Loucy (cell line): ENCODE measurements around the gene TTC24.

Experiments used
- EZH2phosphoT487 ChIP-seq: fragments of 200-600 bp; IDR thresholded peaks from 2 replicates; pipeline ENCODE4 v1.6.1; 2018; ENCODE audit warnings: antibody characterized with exemption, mild to moderate bottlenecking, moderate library complexity, borderline replicate concordance
- TF ChIP-seq, protein P1 (sequence below): fragments of 200-600 bp; sonication (generic); conservative IDR thresholded peaks from 2 replicates; pipeline ENCODE4 v1.5.1; 2014; ENCODE audit warnings: mild to moderate bottlenecking, antibody characterized with exemption, low read length

DNA sequence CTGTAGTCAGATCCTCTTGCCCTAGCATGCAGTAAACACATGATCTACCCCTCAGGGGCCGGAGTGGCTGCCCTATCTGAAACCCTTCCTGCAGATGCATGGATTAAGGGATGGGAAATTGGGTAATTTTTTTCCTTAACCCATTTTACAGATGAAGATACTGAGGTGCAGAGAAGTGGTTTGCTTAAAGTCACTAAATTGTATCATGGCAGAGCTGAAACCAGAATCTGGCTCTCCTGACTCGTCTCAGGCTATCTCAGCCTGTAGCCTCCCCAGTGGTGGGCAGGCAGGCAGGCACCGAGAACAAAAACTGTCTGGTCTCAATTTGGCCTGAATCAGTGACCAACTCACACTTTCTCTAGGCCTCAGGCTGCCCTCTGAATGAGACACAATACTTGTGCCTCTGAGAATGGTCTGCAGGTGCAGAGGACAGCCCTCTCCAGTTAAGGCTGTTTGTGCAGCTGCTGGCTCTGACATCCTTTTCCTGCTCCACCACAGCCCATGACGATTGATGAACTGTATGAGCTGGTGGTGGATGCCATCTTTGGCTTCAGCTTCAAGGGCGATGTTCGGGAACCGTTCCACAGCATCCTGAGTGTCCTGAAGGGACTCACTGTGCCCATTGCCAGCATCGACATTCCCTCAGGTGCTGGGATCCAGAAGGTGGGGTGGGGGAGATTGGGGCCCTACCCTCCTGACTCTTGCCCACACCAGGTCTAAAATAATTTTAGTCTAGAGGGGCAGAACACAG, 13.6 kb downstream of the TTC24 start:
- TF ChIP-seq, protein P1, sequence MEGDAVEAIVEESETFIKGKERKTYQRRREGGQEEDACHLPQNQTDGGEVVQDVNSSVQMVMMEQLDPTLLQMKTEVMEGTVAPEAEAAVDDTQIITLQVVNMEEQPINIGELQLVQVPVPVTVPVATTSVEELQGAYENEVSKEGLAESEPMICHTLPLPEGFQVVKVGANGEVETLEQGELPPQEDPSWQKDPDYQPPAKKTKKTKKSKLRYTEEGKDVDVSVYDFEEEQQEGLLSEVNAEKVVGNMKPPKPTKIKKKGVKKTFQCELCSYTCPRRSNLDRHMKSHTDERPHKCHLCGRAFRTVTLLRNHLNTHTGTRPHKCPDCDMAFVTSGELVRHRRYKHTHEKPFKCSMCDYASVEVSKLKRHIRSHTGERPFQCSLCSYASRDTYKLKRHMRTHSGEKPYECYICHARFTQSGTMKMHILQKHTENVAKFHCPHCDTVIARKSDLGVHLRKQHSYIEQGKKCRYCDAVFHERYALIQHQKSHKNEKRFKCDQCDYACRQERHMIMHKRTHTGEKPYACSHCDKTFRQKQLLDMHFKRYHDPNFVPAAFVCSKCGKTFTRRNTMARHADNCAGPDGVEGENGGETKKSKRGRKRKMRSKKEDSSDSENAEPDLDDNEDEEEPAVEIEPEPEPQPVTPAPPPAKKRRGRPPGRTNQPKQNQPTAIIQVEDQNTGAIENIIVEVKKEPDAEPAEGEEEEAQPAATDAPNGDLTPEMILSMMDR: no peak
- no peak for TF ChIP-seq EZH2phosphoT487
